Body of pancreas (tissue), 4 donors: ENCODE measurements around the gene RAD51B.

Source experiments
- POLR2A ChIP-seq, 3 donors: fragments of 450-650 bp; IDR thresholded peaks; one replicate each; pipeline ENCODE4 v1.6.1; 2016; ENCODE audit warnings: antibody characterized with exemption in 3 of 3, mild to moderate bottlenecking in 2 of 3
- TF ChIP-seq, protein P1 (sequence below), 7 experiments: fragments of 450-650 bp in 4 of 7; fragments of 200-600 bp in 3 of 7; sonication (generic) in 3 of 7; IDR thresholded peaks; one replicate each; pipeline ENCODE4 v1.5.1; 2016 to 2019; ENCODE audit warnings: antibody characterized with exemption in 7 of 7

DNA sequence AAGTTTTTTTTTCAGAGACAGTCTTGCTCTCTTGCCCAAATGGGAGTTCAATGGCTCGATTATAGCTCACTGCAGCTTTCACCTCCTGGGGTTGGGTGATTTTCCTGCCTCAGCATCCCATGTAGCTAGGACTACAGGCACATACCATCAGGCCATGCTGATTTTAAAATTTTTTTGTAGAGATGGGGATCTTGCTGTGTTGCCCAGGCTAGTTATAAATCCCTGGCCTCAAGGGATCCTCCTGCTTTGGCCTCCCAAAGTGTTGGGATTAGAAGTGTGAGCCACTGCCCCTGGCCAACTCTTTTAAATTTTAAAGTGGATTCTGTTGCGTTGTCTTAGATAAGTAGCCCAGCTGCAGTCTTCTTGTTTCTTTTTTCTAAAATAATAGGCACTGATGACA lies 115.8 kb downstream of the RAD51B start:
- TF ChIP-seq, protein P1, sequence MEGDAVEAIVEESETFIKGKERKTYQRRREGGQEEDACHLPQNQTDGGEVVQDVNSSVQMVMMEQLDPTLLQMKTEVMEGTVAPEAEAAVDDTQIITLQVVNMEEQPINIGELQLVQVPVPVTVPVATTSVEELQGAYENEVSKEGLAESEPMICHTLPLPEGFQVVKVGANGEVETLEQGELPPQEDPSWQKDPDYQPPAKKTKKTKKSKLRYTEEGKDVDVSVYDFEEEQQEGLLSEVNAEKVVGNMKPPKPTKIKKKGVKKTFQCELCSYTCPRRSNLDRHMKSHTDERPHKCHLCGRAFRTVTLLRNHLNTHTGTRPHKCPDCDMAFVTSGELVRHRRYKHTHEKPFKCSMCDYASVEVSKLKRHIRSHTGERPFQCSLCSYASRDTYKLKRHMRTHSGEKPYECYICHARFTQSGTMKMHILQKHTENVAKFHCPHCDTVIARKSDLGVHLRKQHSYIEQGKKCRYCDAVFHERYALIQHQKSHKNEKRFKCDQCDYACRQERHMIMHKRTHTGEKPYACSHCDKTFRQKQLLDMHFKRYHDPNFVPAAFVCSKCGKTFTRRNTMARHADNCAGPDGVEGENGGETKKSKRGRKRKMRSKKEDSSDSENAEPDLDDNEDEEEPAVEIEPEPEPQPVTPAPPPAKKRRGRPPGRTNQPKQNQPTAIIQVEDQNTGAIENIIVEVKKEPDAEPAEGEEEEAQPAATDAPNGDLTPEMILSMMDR (IDR thresholded peaks at IDR 0.05): no peak
- no peak for TF ChIP-seq POLR2A (IDR thresholded peaks at IDR 0.05)
